HepG2 (cell line): ENCODE data around the gene GNMT. TPM values are rescaled to one million over a fixed set of nuclear protein-coding genes. Genes with fewer than 3 reads are reported as not detected.

Experiments
- CEBPB ChIP-seq: IDR thresholded peaks from 2 replicates; pipeline ENCODE4 v1.6.1; 2011; ENCODE audit warnings: low read depth, low read length, improper control_type of control experiment, borderline replicate concordance
- KDM5A ChIP-seq: fragments of 200-600 bp; sonication (generic); IDR thresholded peaks from 2 replicates; pipeline ENCODE4 v1.7.0; 2018; ENCODE audit warnings: antibody characterized with exemption, mild to moderate bottlenecking, low read length, borderline replicate concordance
- ZBTB7A ChIP-seq: sonication (generic); formaldehyde crosslinking; IDR thresholded peaks from 2 replicates; pipeline ENCODE4 v1.8.0; 2022; ENCODE audit warnings: mild to moderate bottlenecking, missing genetic modification reagents
- ZNF557 ChIP-seq: sonication (generic); formaldehyde crosslinking; IDR thresholded peaks from 2 replicates; pipeline ENCODE4 v1.4.0; 2020; ENCODE audit warnings: missing genetic modification reagents
- polyA plus RNA-seq, 8 experiments: library from polyadenylated mRNA; depleted of rRNA in 3 of 8; stranded (reverse) in 7 of 8; unstranded in 1 of 8; fragments of >200 nt; fragmentation: Illumina TruSeq in 4 of 8; extraction: Trizol in 4 of 8; gene quantifications; 2 replicates each; pipeline versions ENCODE4 v1.2.1 to v1.2.3, GENCODE V29; 2011 to 2016; ENCODE audit warnings: low read depth in 4 of 8, missing spikeins in 1 of 8, mixed read lengths in 1 of 8; ENCODE audit not compliant: insufficient read depth in 1 of 8
- total RNA-seq, 5 experiments: library from RNA; depleted of rRNA; stranded (reverse); fragments of >200 nt; fragmentation: Illumina TruSeq; extraction: Trizol; gene quantifications; 2 replicates each; pipeline ENCODE4 v1.2.3, GENCODE V29; 2016; ENCODE audit warnings: low read depth in 1 of 5
- TF ChIP-seq, protein P1 (sequence below): sonication (generic); formaldehyde crosslinking; IDR thresholded peaks from 2 replicates; pipeline ENCODE4 v1.4.0; 2020; ENCODE audit warnings: mild to moderate bottlenecking, missing genetic modification reagents, borderline replicate concordance
- TF ChIP-seq, protein P2 (sequence below): sonication (generic); formaldehyde crosslinking; IDR thresholded peaks from 2 replicates; pipeline ENCODE4 v1.4.0; 2020; ENCODE audit warnings: missing genetic modification reagents

Gene GNMT
- total and polyA plus RNA-seq, 2 of the 13 experiments (the other 11 are each of a cell fraction or from before 2014, with no cell fraction given): 2.8 to 7.0 TPM

DNA sequence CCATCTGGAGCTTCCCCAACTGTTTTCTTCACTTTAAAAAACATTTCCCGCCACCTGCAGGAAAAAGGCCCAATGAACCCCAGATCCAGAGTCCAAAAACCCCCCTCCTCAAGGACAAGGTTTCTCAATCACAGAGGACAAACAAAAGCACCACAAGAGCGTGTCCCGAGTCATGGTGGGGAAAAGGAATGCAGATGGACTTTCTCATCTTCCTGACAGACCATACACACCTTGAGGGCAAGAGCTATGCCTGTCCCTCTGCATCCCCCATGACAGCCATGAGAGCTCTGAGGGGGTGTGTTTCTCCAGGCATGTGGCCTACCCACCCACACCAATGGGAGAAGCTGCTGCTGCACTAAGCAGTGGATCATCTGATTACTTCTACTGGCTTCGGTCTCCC, 9.4 kb downstream of the GNMT start (continued):
- TF ChIP-seq CEBPB (peak; percentile 74), ZNF557 (no peak), KDM5A (no peak), ZBTB7A (CRISPR knock-in tag) (no peak)
- TF ChIP-seq, protein P1, sequence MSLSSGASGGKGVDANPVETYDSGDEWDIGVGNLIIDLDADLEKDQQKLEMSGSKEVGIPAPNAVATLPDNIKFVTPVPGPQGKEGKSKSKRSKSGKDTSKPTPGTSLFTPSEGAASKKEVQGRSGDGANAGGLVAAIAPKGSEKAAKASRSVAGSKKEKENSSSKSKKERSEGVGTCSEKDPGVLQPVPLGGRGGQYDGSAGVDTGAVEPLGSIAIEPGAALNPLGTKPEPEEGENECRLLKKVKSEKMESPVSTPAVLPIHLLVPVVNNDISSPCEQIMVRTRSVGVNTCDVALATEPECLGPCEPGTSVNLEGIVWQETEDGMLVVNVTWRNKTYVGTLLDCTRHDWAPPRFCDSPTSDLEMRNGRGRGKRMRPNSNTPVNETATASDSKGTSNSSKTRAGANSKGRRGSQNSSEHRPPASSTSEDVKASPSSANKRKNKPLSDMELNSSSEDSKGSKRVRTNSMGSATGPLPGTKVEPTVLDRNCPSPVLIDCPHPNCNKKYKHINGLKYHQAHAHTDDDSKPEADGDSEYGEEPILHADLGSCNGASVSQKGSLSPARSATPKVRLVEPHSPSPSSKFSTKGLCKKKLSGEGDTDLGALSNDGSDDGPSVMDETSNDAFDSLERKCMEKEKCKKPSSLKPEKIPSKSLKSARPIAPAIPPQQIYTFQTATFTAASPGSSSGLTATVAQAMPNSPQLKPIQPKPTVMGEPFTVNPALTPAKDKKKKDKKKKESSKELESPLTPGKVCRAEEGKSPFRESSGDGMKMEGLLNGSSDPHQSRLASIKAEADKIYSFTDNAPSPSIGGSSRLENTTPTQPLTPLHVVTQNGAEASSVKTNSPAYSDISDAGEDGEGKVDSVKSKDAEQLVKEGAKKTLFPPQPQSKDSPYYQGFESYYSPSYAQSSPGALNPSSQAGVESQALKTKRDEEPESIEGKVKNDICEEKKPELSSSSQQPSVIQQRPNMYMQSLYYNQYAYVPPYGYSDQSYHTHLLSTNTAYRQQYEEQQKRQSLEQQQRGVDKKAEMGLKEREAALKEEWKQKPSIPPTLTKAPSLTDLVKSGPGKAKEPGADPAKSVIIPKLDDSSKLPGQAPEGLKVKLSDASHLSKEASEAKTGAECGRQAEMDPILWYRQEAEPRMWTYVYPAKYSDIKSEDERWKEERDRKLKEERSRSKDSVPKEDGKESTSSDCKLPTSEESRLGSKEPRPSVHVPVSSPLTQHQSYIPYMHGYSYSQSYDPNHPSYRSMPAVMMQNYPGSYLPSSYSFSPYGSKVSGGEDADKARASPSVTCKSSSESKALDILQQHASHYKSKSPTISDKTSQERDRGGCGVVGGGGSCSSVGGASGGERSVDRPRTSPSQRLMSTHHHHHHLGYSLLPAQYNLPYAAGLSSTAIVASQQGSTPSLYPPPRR (CRISPR knock-in tag): 0 out of 2 replicates have a peak, but pooled peaks have one; percentile 10
- TF ChIP-seq, protein P2, sequence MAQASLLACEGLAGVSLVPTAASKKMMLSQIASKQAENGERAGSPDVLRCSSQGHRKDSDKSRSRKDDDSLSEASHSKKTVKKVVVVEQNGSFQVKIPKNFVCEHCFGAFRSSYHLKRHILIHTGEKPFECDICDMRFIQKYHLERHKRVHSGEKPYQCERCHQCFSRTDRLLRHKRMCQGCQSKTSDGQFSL (CRISPR knock-in tag): 0 out of 2 replicates have a peak, but pooled peaks have one; percentile 49
- TF ChIP-seq, all 625 proteins: peak for 65
